Progenitor cell of endocrine pancreas (in vitro differentiated cells): ENCODE data around the gene TANGO6. TPM values are rescaled to one million over a fixed set of nuclear protein-coding genes. Genes with fewer than 3 reads are reported as not detected.

ENCODE experiments used
- DNase-seq: peaks from one replicate; pipeline ENCODE4 v3.0.0; 2021; ENCODE audit warnings: low spot score; ENCODE audit not compliant: unreplicated experiment
- H3K27ac Mint-ChIP-seq: 2 replicates; pipeline ENCODE4 v1.8.0; 2021; ENCODE audit warnings: mild to moderate bottlenecking, moderate library complexity, mixed read lengths
- H3K27me3 Mint-ChIP-seq: 2 replicates; pipeline ENCODE4 v1.8.0; 2021; ENCODE audit warnings: mixed read lengths
- H3K36me3 Mint-ChIP-seq: 2 replicates; pipeline ENCODE4 v1.8.0; 2022; ENCODE audit warnings: mixed read lengths; ENCODE audit not compliant: insufficient read depth
- H3K4me1 Mint-ChIP-seq: 2 replicates; pipeline ENCODE4 v1.8.0; 2021; ENCODE audit warnings: low read depth, mixed read lengths
- H3K4me3 Mint-ChIP-seq: 2 replicates; pipeline ENCODE4 v1.8.0; 2021; ENCODE audit warnings: low read depth, mild to moderate bottlenecking, moderate library complexity, mixed read lengths
- H3K9me3 Mint-ChIP-seq: 2 replicates; pipeline ENCODE4 v1.8.0; 2021; ENCODE audit warnings: low read depth, mixed read lengths
- total RNA-seq: library from RNA; stranded (reverse); gene quantifications from 2 replicates; pipeline ENCODE4 v1.2.1, GENCODE V29; 2021
- TF ChIP-seq, protein P1 (sequence below): fragments of 200-600 bp; sonication (generic); IDR thresholded peaks from one replicate; pipeline ENCODE4 v1.5.0; 2021; ENCODE audit warnings: antibody characterized with exemption, mild to moderate bottlenecking; ENCODE audit not compliant: unreplicated experiment

The TANGO6 gene
- total RNA-seq, 1 donor from 2014 or later = 14.8 TPM

DNA sequence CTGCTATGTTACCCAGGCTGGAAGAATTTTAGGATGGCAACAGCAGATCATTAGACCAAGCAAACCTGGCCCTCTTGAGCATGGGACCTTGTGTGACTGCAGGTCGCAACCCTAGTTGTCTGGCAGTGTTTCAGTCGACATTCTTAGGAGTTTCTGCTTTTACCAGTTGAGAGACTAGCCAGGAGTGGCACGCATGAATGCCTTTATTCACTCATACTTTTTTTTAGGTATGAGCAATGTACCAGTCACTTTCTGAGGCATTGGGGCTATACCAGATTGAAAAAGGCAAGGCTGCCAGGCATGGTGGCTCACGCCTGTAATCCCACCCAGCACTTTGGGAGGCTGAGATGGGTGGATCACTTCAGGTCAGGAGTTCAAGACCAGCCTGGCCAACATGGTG, 233.9 kb downstream of the TANGO6 start:
- H3K27me3 Mint-ChIP-seq = no peaks in the 10 kb centered on the region
- no peak for DNase-seq
- TF ChIP-seq, protein P1, sequence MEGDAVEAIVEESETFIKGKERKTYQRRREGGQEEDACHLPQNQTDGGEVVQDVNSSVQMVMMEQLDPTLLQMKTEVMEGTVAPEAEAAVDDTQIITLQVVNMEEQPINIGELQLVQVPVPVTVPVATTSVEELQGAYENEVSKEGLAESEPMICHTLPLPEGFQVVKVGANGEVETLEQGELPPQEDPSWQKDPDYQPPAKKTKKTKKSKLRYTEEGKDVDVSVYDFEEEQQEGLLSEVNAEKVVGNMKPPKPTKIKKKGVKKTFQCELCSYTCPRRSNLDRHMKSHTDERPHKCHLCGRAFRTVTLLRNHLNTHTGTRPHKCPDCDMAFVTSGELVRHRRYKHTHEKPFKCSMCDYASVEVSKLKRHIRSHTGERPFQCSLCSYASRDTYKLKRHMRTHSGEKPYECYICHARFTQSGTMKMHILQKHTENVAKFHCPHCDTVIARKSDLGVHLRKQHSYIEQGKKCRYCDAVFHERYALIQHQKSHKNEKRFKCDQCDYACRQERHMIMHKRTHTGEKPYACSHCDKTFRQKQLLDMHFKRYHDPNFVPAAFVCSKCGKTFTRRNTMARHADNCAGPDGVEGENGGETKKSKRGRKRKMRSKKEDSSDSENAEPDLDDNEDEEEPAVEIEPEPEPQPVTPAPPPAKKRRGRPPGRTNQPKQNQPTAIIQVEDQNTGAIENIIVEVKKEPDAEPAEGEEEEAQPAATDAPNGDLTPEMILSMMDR = no peak
- H3K36me3 Mint-ChIP-seq = no peaks in the 10 kb centered on the region
- H3K4me3 Mint-ChIP-seq = no peak overlapping the region
- H3K9me3 Mint-ChIP-seq = no peaks in the 10 kb centered on the region
- peaks cover 8% of the 10 kb centered on the region for H3K4me1 Mint-ChIP-seq
- no peak overlapping the region for H3K27ac Mint-ChIP-seq

DNA sequence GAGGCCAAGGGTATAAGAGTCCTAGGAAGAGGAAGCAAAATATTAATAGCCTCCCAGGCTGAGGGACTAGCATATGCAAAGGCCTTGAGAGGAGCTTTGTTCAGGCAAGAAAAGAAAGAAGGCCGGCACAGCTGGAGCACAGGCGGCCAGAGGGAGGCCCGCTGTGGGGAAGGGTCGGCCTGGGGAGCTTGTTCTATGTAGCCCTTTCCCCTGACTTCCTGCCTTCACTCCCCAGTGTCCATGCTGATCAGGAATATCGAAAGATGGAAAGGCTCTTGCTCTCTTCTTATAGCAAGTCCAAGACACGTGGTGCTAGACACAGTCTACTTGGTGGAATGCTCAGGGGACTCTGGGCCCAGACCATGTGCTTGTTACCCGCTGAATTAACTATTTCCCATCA, 234.7 kb downstream of the TANGO6 start:
- TF ChIP-seq, protein P1 = no peak
- Mint-ChIP-seq H3K4me3 (no peak overlapping the region), H3K9me3 (no peaks in the 10 kb centered on the region), H3K36me3 (no peaks in the 10 kb centered on the region), H3K27ac (peak overlapping the region; percentile 29), H3K27me3 (no peaks in the 10 kb centered on the region), H3K4me1 (peaks cover 4% of the 10 kb centered on the region)
- no peak for DNase-seq

DNA sequence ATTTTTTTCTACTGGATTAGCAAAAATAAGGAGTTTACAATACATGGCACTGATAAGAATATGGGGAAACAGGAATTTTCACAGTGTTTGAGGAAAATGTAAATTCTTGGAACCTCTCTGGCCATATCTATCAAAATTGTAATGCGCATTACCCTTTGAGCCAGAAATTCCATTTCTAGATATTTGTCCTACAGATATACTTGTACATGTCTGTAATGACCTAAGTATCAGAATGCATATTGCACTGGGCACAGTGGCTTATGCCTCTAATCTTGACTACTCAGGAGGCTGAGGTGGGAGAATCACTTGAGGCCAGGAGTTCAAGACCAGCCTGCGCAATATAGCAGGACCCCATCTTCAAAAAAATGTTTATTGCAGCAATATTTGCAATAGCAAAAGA, 236.4 kb downstream of the TANGO6 start:
- no peak for DNase-seq
- Mint-ChIP-seq H3K4me3 (no peak overlapping the region), H3K27ac (no peak overlapping the region), H3K27me3 (no peaks in the 10 kb centered on the region), H3K36me3 (no peaks in the 10 kb centered on the region), H3K4me1 (peaks cover 3% of the 10 kb centered on the region), H3K9me3 (no peaks in the 10 kb centered on the region)
- TF ChIP-seq, protein P1 = no peak

DNA sequence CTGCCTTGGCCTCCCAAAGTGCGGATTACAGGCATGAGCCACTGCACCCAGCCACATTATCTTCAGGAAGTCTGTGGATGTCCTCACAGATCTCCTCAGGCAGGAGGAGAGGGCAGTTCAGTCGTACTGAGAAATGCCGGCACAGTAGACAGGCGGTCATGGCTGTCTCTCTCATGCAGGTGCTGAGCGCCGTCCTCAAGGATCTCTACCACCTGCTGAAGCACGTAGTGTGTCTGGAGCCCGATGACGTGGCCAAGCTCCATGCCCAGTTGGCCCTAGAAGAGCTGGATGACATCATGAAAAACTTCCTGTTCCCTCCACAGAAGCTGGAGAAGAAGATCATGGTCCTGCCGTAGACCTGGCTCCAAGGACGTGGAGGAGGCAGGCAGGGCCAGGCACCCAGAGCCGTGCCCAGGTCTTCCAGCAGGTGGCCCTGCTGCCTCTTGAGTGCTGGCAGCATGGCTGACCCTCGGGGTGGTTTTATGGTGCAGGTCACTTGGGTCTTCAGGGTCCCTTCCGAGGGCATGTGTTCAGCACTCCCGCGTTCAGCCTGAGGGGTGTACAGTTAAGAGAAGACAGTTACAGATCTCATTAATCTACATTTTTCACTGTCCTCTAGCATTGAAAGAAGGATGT, 240.1 kb downstream of the TANGO6 start:
- TF ChIP-seq, protein P1 = no peak
- Mint-ChIP-seq H3K27me3 (no peaks in the 10 kb centered on the region), H3K9me3 (no peaks in the 10 kb centered on the region), H3K4me3 (no peak overlapping the region), H3K4me1 (peaks cover 1% of the 10 kb centered on the region), H3K27ac (no peak overlapping the region), H3K36me3 (peaks cover 3% of the 10 kb centered on the region)
- no peak for DNase-seq

DNA sequence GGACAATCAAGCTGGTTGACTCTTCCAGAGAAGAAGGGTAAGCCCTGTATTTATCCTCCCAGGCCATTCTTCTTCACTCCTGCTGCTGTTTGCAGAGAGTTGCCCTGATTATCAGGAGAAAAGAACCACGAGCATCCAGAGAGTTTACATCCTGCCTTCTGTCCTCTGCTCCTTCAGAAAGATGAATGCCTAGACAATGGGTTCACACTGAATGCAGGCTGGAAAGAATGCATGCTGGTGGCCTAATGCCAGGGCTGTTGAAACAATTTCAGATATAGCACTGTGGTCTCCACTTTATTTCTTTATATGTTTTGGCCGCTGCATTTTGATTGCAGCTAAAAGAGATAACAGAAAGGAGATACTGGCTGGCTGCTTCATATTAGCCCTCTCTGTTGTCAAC, 241.0 kb downstream of the TANGO6 start:
- TF ChIP-seq, protein P1 = no peak
- Mint-ChIP-seq H3K9me3 (no peaks in the 10 kb centered on the region), H3K36me3 (peaks cover 3% of the 10 kb centered on the region), H3K4me3 (no peak overlapping the region), H3K27me3 (no peaks in the 10 kb centered on the region), H3K27ac (no peak overlapping the region), H3K4me1 (peaks cover 9% of the 10 kb centered on the region)
- no peak for DNase-seq
